Head of caudate nucleus (tissue), 42 donors: Measurements from ENCODE around the gene C1orf74.

ENCODE experiments used
- DNase-seq, 42 donors: peaks; one replicate each; pipeline versions ENCODE4 v3.0.0 to v3.0.0-alpha.2; 2020 to 2021; ENCODE audit warnings: mixed read lengths in 7 of 42
- intact Hi-C: fragments of 100-400 bp; cut with DNase I; formaldehyde crosslinking; loops from one replicate; pipeline ENCODE4 v1.15.0; 2022

Gene C1orf74

DNA sequence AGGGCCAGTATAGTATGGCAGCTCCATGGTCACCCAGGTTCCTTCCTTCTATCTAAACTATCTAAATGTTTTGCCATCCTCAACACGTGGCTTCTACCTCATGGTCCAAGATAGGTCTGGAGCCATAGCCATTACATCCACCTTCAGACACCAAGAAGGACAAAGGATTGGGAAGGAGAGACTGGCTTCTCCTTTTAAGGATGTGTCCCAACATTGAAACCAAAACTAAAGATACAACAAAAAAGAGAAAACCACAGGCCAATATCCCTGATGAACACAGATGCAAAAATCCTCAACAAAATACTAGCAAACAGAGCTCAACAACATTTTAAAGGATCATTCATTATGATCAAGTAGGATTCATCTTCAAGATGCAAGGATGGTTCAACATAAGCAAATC lies 54.9 kb downstream of the C1orf74 start:
- DNase-seq: no peak
- intact Hi-C loops: no loop called here
